Retinal pigment epithelial cell (primary cell): ENCODE results near the gene YWHAQ.

Experiments used
- DNase-seq: peaks from one replicate; pipeline ENCODE4 v3.0.0-alpha.2; 2010; ENCODE audit warnings: low read depth
- H3K4me3 ChIP-seq: 2 replicates; pipeline ENCODE4 v1.5.1; 2011; ENCODE audit warnings: mild to moderate bottlenecking, low read length, control low read depth, moderate library complexity
- CTCF ChIP-seq: conservative IDR thresholded peaks from 2 replicates; pipeline ENCODE4 v1.5.1; 2011; ENCODE audit warnings: low read depth, low read length, control low read depth, inconsistent platforms

Gene YWHAQ

DNA sequence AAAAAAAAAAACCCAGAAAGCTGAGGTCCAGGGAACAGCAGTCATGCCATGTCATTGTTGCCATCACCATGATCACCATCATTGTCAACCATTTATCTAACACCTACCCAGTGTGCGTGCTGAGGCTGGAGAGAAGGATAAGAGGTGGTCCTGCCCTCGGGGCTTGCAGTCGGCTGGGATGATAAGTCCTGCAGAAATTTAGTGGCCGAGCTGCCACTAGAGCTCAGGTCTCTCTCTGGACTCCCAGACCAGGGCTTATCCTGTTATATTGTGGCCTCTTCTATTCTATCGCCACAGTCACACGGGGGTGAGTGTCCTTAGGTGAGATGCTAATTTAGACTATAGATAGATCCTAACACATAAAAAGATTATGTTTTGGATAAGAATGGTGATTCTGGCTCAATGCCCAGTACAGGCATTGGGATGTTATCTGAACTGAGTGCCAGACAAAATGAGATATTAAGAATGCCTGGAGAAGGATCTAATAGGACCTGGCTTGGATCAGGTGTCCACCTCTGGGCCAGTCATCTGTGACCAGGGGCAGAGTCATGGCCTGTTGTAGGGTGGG is 43.2 kb upstream of the YWHAQ start:
- no peak overlapping the region for H3K4me3 ChIP-seq
- TF ChIP-seq CTCF, result no peak
- DNase-seq, result no peak

DNA sequence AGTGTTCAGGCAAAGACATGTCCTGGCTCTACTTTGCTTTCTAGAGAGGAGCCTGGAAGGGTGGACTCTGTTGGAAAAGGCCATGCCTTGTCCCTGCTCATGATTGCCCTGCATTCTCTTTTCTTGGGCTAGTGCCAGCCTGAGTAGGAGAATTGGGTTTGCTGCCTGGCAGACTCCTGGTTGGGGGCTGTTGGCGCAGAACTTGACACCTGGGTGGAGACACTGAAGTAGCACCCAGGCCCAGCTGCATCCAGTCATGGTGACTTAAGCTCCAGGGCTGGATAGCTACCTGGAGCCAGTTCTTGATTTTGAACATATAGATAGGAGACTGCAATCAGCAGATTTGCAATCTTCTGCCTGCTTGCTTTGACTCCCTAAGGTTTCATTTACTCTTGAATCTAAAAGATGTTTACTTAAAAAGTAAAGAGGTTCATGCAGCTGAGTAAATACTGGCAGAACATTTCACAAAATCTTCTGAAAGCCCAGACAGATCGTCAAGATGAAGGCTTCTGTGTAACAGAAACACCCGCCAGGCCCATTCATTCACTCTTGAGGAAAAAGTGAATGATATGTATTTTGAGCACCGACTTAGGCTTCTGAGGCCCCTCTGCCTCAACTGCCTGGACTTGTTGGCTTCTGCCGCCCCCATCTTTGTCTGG is 38.0 kb upstream of the YWHAQ start:
- no peak overlapping the region for H3K4me3 ChIP-seq
- no peak for DNase-seq
- no peak for TF ChIP-seq CTCF

GRCh38 chr2:9667826-9668225 is 37.0 kb upstream of the YWHAQ start:
- TF ChIP-seq CTCF, result no peak
- no peak overlapping the region for H3K4me3 ChIP-seq
- DNase-seq, result no peak

DNA sequence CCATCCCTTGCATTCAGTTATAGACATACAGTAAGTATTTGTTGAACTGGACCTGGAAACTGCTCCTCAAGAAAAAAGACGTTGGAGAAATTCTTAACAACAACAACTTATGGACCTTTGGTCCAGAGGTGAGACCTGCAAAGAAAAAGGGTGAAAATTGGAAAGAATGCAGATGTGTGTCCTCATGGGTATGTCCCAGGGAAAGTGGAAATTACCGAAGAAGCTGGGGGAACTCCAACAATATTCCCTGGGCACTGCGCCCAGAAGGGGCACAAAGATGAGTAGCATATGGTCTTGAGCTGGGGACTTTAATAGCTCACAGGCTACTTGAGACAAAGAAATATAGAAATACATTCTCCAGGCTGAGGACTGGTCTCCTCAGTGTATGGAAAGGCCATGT is 35.5 kb upstream of the YWHAQ start:
- no peak for TF ChIP-seq CTCF
- DNase-seq, result no peak
- H3K4me3 ChIP-seq, result no peak overlapping the region

DNA sequence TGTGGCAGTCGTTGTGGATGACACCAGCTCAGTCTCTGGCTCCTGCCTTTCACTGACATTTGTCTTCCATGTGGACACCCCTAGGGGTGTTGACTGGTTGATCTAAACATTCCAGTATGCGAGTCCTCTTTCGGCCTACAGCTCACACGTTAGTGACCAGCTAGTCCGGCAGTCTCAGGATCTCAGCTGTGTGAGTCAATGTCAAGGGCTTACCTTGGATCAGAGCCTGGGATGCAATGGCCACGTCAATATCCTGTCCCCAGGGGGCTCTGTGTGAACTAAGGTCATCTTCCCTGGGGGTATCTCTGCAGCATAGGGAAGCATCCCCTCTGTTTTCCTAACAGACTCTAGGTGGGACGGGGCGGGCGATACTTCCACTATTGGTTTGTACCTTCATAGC is 35.1 kb upstream of the YWHAQ start:
- TF ChIP-seq CTCF, result no peak
- no peak overlapping the region for H3K4me3 ChIP-seq
- DNase-seq, result no peak

- no peak for TF ChIP-seq CTCF
- no peak overlapping the region for H3K4me3 ChIP-seq
- DNase-seq, result no peak
These were observed 33.6 kb upstream of the YWHAQ start for GRCh38 chr2:9664365-9664764.

GRCh38 chr2:9663008-9663879 is 32.4 kb upstream of the YWHAQ start:
- DNase-seq, result no peak
- TF ChIP-seq CTCF, result no peak
- no peak overlapping the region for H3K4me3 ChIP-seq
